Stimulated activated naive CD4-positive, alpha-beta T cell (primary cell): ENCODE results near the gene SLC25A21.
"Not testable (repeated sequence)": the region's sequence is repeated elsewhere in the genome, so short reads cannot be mapped to it uniquely, and the experiment has no call there.

Source experiments
- DNase-seq, 6 experiments: peaks; one replicate each; lab custom pipeline; 2025; lab: John Stamatoyannopoulos, UW

SLC25A21 gene

GRCh38 chr14:36707570-36707969, 464.8 kb downstream of the SLC25A21 start:
- no peak for DNase-seq

DNA sequence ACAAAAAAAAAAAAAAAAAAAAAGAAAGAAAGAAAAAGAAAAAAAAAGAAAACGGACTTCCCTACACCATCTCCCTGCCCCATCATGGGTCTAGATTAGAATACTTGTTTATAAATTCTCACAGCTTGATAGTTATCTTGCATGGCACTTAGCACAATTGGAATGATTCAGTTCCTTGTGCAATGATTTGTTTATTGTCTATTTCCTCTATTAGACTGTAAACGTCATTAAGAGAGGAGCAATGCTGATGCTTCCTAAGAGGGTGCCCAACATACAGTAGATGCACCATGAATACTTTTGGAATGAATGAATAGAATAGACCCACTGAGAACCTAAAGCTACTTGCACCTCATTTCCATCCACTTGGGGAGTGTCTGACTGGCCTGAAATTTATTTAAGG, 469.9 kb downstream of the SLC25A21 start:
- no peak for DNase-seq

GRCh38 chr14:36701132-36701531, 471.3 kb downstream of the SLC25A21 start:
- no peak for DNase-seq

DNA sequence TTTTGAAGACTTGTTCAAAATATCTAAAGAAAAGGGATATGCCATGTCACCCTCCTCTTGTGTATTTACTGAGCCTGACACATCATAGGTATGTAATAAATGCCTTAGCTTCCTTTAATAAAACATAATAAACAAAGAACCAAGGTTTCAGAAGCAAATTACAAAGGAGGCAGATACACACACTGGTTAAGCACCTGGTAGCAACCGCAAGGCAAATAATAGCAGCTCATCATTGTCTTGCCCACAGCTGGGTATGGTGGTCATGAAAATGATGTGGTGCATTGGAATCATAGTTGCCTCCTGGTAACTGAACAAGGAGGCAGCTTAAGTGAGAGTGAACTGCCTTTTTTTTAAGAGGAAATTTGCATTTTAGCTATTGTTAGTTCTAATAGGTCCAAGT, 471.8 kb downstream of the SLC25A21 start:
- no peak for DNase-seq

- not testable (repeated sequence) for DNase-seq
These were observed 473.0 kb downstream of the SLC25A21 start for GRCh38 chr14:36699420-36699819.

DNA sequence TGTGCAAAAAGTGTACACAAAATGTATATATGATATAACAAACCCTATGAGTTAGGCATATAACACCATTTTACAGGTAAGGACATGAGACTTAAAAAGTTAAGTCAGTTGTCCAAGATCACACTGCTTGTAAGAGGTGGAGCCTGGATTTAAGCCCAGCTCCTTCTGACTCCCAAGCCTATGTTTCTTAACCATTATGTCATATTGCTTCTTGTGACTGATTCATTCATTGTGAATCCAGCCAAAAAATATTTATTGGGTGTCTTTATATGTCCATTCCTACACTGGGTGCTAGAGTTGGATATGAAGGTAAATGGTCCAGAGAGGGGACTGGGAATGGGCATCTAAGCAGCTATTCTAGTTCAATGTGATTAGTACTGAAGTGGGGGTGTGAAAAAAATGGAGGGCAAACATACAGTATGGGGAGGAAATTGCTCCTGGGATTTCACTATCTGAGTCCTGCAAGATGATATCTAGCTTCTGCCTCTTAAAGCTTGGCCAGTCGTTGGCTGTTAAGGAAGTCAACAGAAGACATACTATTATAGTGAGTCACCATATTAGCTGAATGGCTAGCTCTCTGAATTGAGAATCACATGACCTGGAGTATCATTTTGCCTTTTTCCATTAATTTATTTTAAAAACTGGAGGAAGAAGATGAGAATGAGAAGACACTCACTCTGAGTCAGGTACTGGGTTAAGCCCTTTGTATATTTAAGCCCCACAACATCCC, 481.9 kb downstream of the SLC25A21 start:
- no peak for DNase-seq

DNA sequence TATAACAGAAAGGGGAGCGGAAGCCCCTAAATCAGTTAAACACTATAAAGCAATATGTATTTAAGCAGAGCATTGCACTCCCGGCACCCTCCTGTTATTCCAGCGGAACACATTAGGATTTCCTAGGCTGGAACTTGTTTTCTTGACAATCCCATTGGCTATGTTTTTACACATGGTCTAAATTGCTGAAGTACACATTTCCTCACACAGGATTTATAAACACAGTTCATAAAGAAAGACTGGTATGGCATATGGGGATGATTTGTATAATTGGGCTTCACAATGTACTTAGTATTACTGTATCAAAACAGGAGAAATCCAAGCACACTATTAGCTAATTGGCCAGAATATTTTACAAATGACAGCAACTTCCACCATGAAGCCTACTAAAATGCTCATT, 487.5 kb downstream of the SLC25A21 start:
- no peak for DNase-seq

DNA sequence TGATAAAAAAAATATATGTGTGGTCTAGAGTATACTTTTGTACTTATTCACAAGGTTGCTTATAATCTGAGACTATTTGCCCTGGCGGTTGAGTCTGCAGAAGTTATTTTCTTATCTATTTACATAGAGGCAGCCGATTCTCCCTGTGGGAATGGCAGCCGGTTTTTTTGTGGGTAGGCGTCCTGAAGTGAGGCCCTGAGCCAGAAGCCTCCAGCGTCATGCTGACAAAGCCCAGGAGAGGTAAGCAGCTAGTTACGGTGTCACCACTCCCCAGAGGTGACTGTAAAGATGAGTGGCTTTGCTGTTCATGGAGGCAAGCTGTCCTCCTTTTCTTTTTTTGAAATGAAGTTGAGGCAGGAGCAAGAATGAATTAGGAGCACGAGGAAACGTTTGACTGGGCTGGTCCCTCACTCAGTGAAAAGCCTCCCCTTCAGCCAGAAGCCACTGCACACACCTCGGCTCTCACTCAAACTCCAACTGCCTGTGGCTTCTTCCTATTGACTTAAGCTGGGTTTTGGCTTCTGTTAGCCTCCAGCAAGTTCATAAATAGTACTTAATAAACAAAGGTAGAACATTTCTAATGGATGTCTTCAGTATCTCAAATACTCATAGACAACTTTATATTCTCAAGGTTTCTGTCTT, 489.2 kb downstream of the SLC25A21 start:
- no peak for DNase-seq

DNA sequence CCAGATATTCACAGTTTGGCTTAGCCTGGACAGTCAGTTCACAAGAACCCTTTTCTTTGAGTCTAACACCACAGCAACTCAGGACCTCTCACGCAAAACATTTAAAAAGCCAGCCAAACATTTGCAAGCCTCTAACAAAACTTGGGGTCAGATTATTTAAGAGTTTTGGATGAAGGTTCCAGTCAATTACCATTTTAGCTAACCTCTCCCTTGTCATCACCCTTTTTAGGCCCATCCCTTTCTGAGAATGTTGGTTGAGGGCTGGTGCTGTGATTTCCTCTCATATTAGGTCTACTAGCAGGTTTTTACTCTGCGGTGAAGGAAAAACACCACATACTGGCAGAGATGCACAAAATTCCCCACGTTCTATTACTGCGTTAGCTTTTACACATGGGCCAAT, 490.1 kb downstream of the SLC25A21 start:
- no peak for DNase-seq

DNA sequence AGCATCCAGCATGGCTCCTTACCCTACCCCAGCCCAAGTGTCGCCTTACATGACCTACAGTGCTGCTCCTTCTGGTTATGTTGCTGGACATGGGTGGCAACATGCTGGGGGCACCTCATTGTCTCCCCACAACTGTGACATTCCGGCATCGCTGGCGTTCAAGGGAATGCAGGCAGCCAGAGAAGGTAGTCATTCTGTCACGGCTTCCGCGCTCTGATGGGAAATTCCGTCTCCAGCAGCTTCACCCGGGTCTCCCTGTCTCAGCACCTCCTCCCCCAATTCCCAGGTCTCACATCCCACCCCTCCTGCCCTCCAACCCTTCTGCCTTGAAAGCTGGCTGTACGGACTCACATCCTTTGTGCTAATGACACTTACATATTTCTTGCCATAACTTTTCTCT, 496.2 kb downstream of the SLC25A21 start:
- DNase-seq: no peak

- DNase-seq: no peak
These were observed 496.8 kb downstream of the SLC25A21 start for GRCh38 chr14:36675581-36675980.

GRCh38 chr14:36674659-36675058, 497.7 kb downstream of the SLC25A21 start:
- no peak for DNase-seq

GRCh38 chr14:36672095-36672494, 500.3 kb downstream of the SLC25A21 start:
- no peak for DNase-seq

DNA sequence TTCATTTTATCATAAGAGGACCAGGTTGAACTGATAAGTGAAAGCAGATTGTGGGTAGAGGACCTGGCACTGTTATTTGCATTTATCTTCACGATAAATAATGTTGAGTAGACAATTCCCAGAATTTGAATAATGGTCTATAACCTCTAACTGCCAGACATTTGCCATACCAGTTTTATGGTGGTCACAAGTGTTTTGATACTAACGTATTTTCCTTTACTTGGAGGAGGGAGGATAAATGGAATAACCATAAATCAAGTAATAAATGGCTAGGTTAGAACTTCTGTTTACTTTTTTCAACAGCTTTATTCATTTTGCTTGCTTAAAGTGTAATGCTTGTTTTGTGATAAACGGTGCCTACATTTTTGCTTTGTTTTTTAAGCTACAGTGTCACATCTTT, 501.3 kb downstream of the SLC25A21 start:
- no peak for DNase-seq

DNA sequence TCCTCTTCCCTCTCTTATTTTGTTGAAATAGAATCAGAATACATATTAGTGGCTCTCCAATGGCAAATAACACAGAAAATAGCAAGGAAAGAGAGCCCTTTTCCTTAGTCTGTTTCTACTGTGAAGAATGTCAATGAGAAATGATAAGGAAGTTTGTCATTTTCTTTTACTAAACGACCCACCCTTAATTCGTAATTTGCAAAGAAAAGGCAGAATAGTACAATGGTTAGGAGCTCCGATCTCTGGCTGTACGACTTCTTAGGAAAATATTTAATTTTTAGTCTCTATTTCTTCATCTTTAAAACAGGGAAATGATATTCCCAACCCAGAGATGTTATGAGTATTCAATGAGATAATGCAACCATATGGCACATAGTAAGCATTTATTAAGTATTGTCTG, 504.7 kb downstream of the SLC25A21 start:
- no peak for DNase-seq

- no peak for DNase-seq
These were observed 505.8 kb downstream of the SLC25A21 start for GRCh38 chr14:36666416-36667206.

GRCh38 chr14:36665887-36666415, 506.5 kb downstream of the SLC25A21 start:
- no peak for DNase-seq

DNA sequence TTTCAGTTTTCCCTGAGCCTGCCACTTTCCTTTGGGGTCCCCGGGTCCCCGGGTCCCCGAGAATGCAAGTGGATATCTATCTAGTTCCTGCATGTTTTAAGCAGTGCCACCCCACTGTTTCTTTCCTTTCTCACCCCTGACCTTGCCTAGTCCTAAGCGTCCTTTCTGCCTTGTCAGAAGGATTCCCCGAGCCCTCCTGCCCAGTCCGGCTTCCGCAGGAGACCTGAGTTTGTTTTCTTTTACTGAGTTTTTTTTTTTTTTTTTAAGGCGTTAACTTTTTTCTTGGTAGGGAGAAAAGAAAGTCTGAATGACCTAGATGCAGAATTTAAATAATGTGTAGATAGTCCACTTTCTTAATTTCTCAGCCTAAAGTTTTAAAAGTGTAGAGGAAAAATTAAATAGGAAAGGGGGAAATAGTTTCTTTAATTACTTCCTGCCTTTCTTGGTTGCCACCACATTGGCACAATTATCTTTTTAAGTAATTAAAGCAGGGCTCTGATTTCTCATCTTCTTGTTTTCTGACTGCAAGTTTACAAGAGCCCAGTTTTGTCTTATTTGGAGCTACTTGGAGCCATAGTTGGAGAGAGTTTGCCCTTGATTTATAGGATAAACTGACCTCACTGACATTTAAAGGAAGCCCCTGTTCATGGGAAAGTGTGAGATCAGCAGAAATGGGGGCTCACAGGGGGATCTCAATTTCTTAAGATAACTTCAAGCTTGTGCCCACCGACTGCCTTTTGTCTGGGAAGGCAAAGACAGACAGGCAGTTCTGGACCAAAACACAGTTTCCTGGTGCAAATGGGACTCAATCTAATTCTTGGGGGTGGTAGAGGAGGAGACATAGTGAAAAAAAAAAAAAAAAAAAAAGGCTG, 507.8 kb downstream of the SLC25A21 start:
- DNase-seq: no peak

DNA sequence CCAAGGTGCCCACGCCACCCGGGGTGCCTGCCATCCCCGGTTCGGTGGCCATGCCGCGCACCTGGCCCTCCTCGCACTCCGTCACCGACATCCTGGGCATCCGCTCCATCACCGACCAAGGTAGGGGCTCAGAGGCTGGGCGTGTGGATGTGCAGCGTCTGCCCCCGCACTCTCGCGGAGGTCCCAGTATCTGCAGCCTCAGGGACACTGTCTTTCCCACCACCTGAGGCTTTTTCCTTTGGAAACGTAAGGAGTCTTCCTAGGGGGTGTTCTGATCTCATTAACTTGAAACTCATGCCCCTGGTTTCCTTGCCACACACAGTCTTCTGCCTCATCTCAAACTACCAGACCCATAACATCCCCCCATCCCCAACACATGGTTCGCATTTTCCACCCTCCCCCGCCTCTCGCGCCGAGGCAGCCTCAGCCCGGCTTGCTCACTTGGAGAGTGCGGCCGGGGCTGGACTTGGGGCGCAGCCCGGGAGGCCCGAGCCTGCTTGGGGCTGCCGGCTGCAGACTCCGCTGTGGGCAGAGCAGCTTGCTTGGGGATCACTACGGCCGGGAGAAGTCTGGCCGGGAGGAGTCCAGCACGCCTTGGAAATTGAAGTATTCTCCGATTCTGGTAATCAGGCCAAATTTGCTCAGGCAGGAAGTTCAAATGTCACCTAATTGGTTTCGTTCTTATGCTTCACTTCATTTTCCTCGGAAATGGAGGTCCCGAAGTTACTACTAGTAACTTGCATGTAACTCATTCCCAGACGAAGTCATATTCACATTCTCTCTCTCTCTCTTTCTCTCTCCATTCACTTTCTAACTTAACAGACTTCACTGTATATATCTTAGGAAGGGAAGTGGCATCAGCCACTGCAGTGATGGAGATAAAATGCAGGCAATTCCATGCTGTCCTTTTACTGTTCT, 508.7 kb downstream of the SLC25A21 start:
- DNase-seq: no peak

DNA sequence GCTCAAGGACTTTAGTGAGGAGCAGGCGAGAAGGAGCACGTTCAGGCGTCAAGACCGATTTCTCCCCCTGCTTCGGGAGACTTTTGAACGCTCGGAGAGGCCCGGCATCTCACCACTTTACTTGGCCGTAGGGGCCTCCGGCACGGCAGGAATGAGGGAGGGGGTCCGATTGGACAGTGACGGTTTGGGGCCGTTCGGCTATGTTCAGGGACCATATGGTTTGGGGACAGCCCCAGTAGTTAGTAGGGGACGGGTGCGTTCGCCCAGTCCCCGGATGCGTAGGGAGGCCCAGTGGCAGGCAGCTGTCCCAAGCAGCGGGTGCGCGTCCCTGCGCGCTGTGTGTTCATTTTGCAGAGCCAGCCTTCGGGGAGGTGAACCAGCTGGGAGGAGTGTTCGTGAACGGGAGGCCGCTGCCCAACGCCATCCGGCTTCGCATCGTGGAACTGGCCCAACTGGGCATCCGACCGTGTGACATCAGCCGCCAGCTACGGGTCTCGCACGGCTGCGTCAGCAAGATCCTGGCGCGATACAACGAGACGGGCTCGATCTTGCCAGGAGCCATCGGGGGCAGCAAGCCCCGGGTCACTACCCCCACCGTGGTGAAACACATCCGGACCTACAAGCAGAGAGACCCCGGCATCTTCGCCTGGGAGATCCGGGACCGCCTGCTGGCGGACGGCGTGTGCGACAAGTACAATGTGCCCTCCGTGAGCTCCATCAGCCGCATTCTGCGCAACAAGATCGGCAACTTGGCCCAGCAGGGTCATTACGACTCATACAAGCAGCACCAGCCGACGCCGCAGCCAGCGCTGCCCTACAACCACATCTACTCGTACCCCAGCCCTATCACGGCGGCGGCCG, 509.6 kb downstream of the SLC25A21 start:
- DNase-seq: no peak
